K562 (cell line): Measurements from ENCODE around the gene MEX3D. TPM values are rescaled to one million over a fixed set of nuclear protein-coding genes. Genes with fewer than 3 reads are reported as not detected.

Source experiments
- ARHGAP35 ChIP-seq: fragments of 450-650 bp; IDR thresholded peaks from 2 replicates; pipeline ENCODE4 v1.6.1; 2018; ENCODE audit not compliant: partially characterized antibody
- CTCF ChIP-seq, 3 experiments: IDR thresholded peaks in 2 of 3; conservative IDR thresholded peaks in 1 of 3; 2 replicates each; pipeline ENCODE4 v1.5.1; 2011 to 2012; ENCODE audit warnings: low read length in 3 of 3, mild to moderate bottlenecking in 3 of 3, control low read depth in 2 of 3, improper control_type of control experiment in 1 of 3, inconsistent platforms in 1 of 3, low read depth in 1 of 3, mixed read lengths in 1 of 3, moderate library complexity in 1 of 3; ENCODE audit not compliant: insufficient read depth in 2 of 3
- FOXK2 ChIP-seq, 2 experiments: fragments of 450-650 bp; IDR thresholded peaks in 1 of 2; conservative IDR thresholded peaks in 1 of 2; 2 replicates each; pipeline ENCODE4 v1.6.1; 2016; ENCODE audit warnings: low read depth in 2 of 2, mild to moderate bottlenecking in 1 of 2
- GTF2B ChIP-seq: IDR thresholded peaks from 2 replicates; pipeline ENCODE4 v1.6.1; 2011; ENCODE audit not compliant: insufficient read length; ENCODE audit errors: extremely low read depth
- HBP1 ChIP-seq: fragments of 450-650 bp; formaldehyde crosslinking; IDR thresholded peaks from 2 replicates; pipeline ENCODE4 v1.4.0; 2022; ENCODE audit warnings: missing genetic modification characterization
- KDM2B ChIP-seq: fragments of 250-450 bp; sonication (Bioruptor Pico); IDR thresholded peaks from 2 replicates; pipeline ENCODE4 v1.8.0; 2021; ENCODE audit warnings: mild to moderate bottlenecking, moderate library complexity
- KLF10 ChIP-seq: fragments of 250-450 bp; sonication (Bioruptor Pico); IDR thresholded peaks from 2 replicates; pipeline ENCODE4 v1.6.1; 2021; ENCODE audit warnings: matching md5 sums
- MTF1 ChIP-seq: fragments of 250-450 bp; sonication (Bioruptor Pico); IDR thresholded peaks from 2 replicates; pipeline ENCODE4 v1.9.0; 2021; ENCODE audit warnings: moderate library complexity, mild to moderate bottlenecking, inconsistent platforms, borderline replicate concordance
- PCBP1 ChIP-seq: fragments of 200-400 bp; formaldehyde crosslinking; IDR thresholded peaks from 2 replicates; pipeline ENCODE4 v1.6.1; 2018; ENCODE audit warnings: mild to moderate bottlenecking, low read depth, low read length; ENCODE audit not compliant: poor library complexity, severe bottlenecking
- RFX1 ChIP-seq: fragments of 450-650 bp; IDR thresholded peaks from 2 replicates; pipeline ENCODE4 v1.6.1; 2016; ENCODE audit warnings: mild to moderate bottlenecking, moderate library complexity
- RFX7 ChIP-seq: fragments of 250-450 bp; sonication (Bioruptor Pico); IDR thresholded peaks from 2 replicates; pipeline ENCODE4 v1.5.1; 2021; ENCODE audit warnings: mild to moderate bottlenecking
- ZBTB2 ChIP-seq: fragments of 450-650 bp; IDR thresholded peaks from 2 replicates; pipeline ENCODE4 v1.6.1; 2016; ENCODE audit warnings: antibody characterized with exemption
- ZHX1 ChIP-seq: fragments of 150-350 bp; conservative IDR thresholded peaks from 2 replicates; pipeline ENCODE4 v1.6.1; 2014; ENCODE audit warnings: low read length
- ZNF133 ChIP-seq: fragments of 250-450 bp; sonication (Bioruptor Pico); IDR thresholded peaks from 2 replicates; pipeline ENCODE4 v1.4.0; 2020; ENCODE audit warnings: mild to moderate bottlenecking
- ZNF140 ChIP-seq: fragments of 250-450 bp; sonication (Bioruptor Pico); IDR thresholded peaks from 2 replicates; pipeline ENCODE4 v1.8.0; 2021; ENCODE audit warnings: moderate library complexity, mild to moderate bottlenecking, inconsistent platforms
- ZNF408 ChIP-seq: fragments of 250-450 bp; sonication (Bioruptor Pico); IDR thresholded peaks from 2 replicates; pipeline ENCODE4 v1.4.0; 2020; ENCODE audit warnings: low read depth, mild to moderate bottlenecking, moderate library complexity
- ZNF764 ChIP-seq: fragments of 250-450 bp; sonication (Bioruptor Pico); IDR thresholded peaks from 2 replicates; pipeline ENCODE4 v1.4.0; 2020; ENCODE audit warnings: low read depth, mild to moderate bottlenecking, moderate library complexity
- polyA plus RNA-seq, 8 experiments: library from polyadenylated mRNA; depleted of rRNA in 4 of 8; stranded (reverse) in 5 of 8; unstranded in 3 of 8; fragments of >200 nt; fragmentation: Nextera tagmentation in 2 of 8; fragmentation: Illumina TruSeq in 1 of 8; extraction: Ambion mirVana in 2 of 8; extraction: Trizol in 1 of 8; gene quantifications; 2 replicates each; pipeline versions ENCODE4 v1.2.1 to v1.2.3, GENCODE V29; 2011 to 2014; ENCODE audit warnings: inconsistent platforms in 1 of 8, missing spikeins in 1 of 8
- total RNA-seq, 7 experiments: library from RNA; depleted of rRNA in 6 of 7; stranded (reverse); fragments of >200 nt in 6 of 7; fragmentation: Illumina TruSeq in 2 of 7; extraction: Trizol in 2 of 7; gene quantifications; 2 replicates each; pipeline versions ENCODE4 v1.2.1 to v1.2.3, GENCODE V29; 2011 to 2021; ENCODE audit warnings: low replicate concordance in 1 of 7

MEX3D gene
- total and polyA plus RNA-seq, 9 of the 15 experiments (the other 6 are each of a cell fraction or from before 2014, with no cell fraction given): 1.7 to 39.3 (median 5.7) TPM

GRCh38 chr19:1512671-1513498 lies 55.2 kb downstream of the MEX3D start, which contains the start of gene ADAMTSL5 (continued):
- TF ChIP-seq ZHX1 (no peak), KDM2B (0 out of 2 replicates have a peak, but pooled peaks have one; percentile 58), ZNF764 (CRISPR knock-in tag) (no peak), RFX7 (no peak), HBP1 (no peak), GTF2B (no peak), RFX1 (no peak), MTF1 (CRISPR knock-in tag) (no peak), ZNF140 (no peak), FOXK2 (conservative IDR thresholded peaks at IDR 0.05 in 1 of 2, IDR thresholded peaks at IDR 0.05 in 1 of 2; ENCODE audit: low read depth in 2 of 2) (no peak), PCBP1 (no peak), ARHGAP35 (no peak), ZBTB2 (0 out of 2 replicates have a peak, but pooled peaks have one; percentile 39), ZNF133 (CRISPR knock-in tag) (0 out of 2 replicates have a peak, but pooled peaks have one; percentile 17), KLF10 (CRISPR knock-in tag) (no peak), CTCF (IDR thresholded peaks at IDR 0.05 in 2 of 3, conservative IDR thresholded peaks at IDR 0.05 in 1 of 3; ENCODE audit: insufficient read depth in 2 of 3, low read depth in 1 of 3, low read length in 3 of 3) (peak in 2 of 3 experiments; percentile 51 to 55; a peak in 2 of 6 replicates), ZNF408 (CRISPR knock-in tag) (no peak)
